ENCODE measurements around the gene EN2.

EN2 gene

GRCh38 chr7:155450558-155450969, 7.4 kb upstream of the EN2 start:
- in situ Hi-C loops (cut with MboI; ENCODE audit: low sequenced_read_pairs): no loop called here

- in situ Hi-C loops (cut with MboI; ENCODE audit: low sequenced_read_pairs): no loop called here
These were observed 6.7 kb upstream of the EN2 start for GRCh38 chr7:155450970-155451801.

GRCh38 chr7:155451840-155452239, 6.1 kb upstream of the EN2 start:
- in situ Hi-C loops (cut with MboI; ENCODE audit: low sequenced_read_pairs): no loop called here

GRCh38 chr7:155452505-155453295, 5.2 kb upstream of the EN2 start:
- in situ Hi-C loops (cut with MboI; ENCODE audit: low sequenced_read_pairs): no loop called here

- in situ Hi-C loops (cut with MboI; ENCODE audit: low sequenced_read_pairs): no loop called here
These were observed 4.4 kb upstream of the EN2 start for GRCh38 chr7:155453296-155454182.

GRCh38 chr7:155454183-155455112, 3.5 kb upstream of the EN2 start:
- in situ Hi-C loops (cut with MboI; ENCODE audit: low sequenced_read_pairs): no loop called here

- in situ Hi-C loops (cut with MboI; ENCODE audit: low sequenced_read_pairs): no loop called here
These were observed 2.7 kb upstream of the EN2 start for GRCh38 chr7:155455132-155455693.

- in situ Hi-C loops (cut with MboI; ENCODE audit: low sequenced_read_pairs): no loop called here
These were observed 1.9 kb upstream of the EN2 start for GRCh38 chr7:155455776-155456737.

- in situ Hi-C loops (cut with MboI; ENCODE audit: low sequenced_read_pairs): no loop called here
These were observed 988 bp upstream of the EN2 start for GRCh38 chr7:155456738-155457543.

GRCh38 chr7:155457544-155458110, 302 bp upstream of the EN2 start:
- in situ Hi-C loops (cut with MboI; ENCODE audit: low sequenced_read_pairs): no loop called here

GRCh38 chr7:155458878-155459699, 1.2 kb downstream of the EN2 start:
- in situ Hi-C loops (cut with MboI; ENCODE audit: low sequenced_read_pairs): no loop called here

- in situ Hi-C loops (cut with MboI; ENCODE audit: low sequenced_read_pairs): no loop called here
These were observed 2.0 kb downstream of the EN2 start for GRCh38 chr7:155459700-155460461.

- in situ Hi-C loops (cut with MboI; ENCODE audit: low sequenced_read_pairs): no loop called here
These were observed 3.1 kb downstream of the EN2 start for GRCh38 chr7:155460926-155461613.

- in situ Hi-C loops (cut with MboI; ENCODE audit: low sequenced_read_pairs): no loop called here
These were observed 3.7 kb downstream of the EN2 start for GRCh38 chr7:155461631-155462030.

- in situ Hi-C loops (cut with MboI; ENCODE audit: low sequenced_read_pairs): no loop called here
These were observed 4.3 kb downstream of the EN2 start for GRCh38 chr7:155462163-155462735.

Data from hTERT RPE-1 (cell line).